H9 (cell line): Measurements from ENCODE around the gene YEATS4. TPM values are rescaled to one million over a fixed set of nuclear protein-coding genes. Genes with fewer than 3 reads are reported as not detected.

Experiments
- DNase-seq: peaks from one replicate; pipeline ENCODE4 v3.0.0-alpha.2; 2017
- H2AFZ ChIP-seq: one replicate; pipeline ENCODE4 v1.6.1; 2013; ENCODE audit warnings: mild to moderate bottlenecking, low read length, control low read depth, moderate library complexity
- H2AK5ac ChIP-seq: 2 replicates; pipeline ENCODE4 v1.6.1; 2013; ENCODE audit warnings: low read length, control low read depth, mixed read lengths; ENCODE audit not compliant: insufficient read length
- H2BK120ac ChIP-seq: one replicate; pipeline ENCODE4 v1.6.1; 2013; ENCODE audit warnings: low read depth, mild to moderate bottlenecking, low read length, control low read depth, inconsistent platforms; ENCODE audit not compliant: poor library complexity, severe bottlenecking
- H2BK12ac ChIP-seq: 2 replicates; pipeline ENCODE4 v1.6.1; 2013; ENCODE audit warnings: low read length, control low read depth, mixed read lengths, low read depth; ENCODE audit not compliant: insufficient read length
- H2BK15ac ChIP-seq: 2 replicates; pipeline ENCODE4 v1.6.1; 2013; ENCODE audit warnings: low read depth, low read length, control low read depth
- H2BK20ac ChIP-seq: one replicate; pipeline ENCODE4 v1.6.1; 2013; ENCODE audit warnings: low read depth, mild to moderate bottlenecking, low read length, control low read depth, inconsistent platforms; ENCODE audit not compliant: poor library complexity, severe bottlenecking
- H2BK5ac ChIP-seq: 2 replicates; pipeline ENCODE4 v1.6.1; 2013; ENCODE audit warnings: low read length, control low read depth, mixed read lengths; ENCODE audit not compliant: insufficient read length
- H3K14ac ChIP-seq: 2 replicates; pipeline ENCODE4 v1.6.1; 2013; ENCODE audit warnings: low read length, control low read depth; ENCODE audit not compliant: insufficient read depth
- H3K18ac ChIP-seq: 2 replicates; pipeline ENCODE4 v1.6.1; 2013; ENCODE audit warnings: low read depth, mild to moderate bottlenecking, mixed read lengths, low read length, control low read depth; ENCODE audit not compliant: insufficient read length
- H3K23ac ChIP-seq: 2 replicates; pipeline ENCODE4 v1.6.1; 2013; ENCODE audit warnings: low read length, control low read depth, mixed read lengths, low read depth; ENCODE audit not compliant: insufficient read length
- H3K23me2 ChIP-seq: 2 replicates; pipeline ENCODE4 v1.6.1; 2013; ENCODE audit warnings: low read depth, mild to moderate bottlenecking, mixed read lengths, low read length, control low read depth; ENCODE audit not compliant: insufficient read length, poor library complexity, severe bottlenecking
- H3K27ac ChIP-seq: 2 replicates; pipeline ENCODE4 v1.5.1; 2013; ENCODE audit warnings: low read length, control low read depth, mixed read lengths, low read depth; ENCODE audit not compliant: insufficient read length
- H3K27me3 ChIP-seq: 2 replicates; pipeline ENCODE4 v1.6.1; 2013; ENCODE audit warnings: low read length, control low read depth, inconsistent platforms; ENCODE audit not compliant: insufficient read depth
- H3K4ac ChIP-seq: 2 replicates; pipeline ENCODE4 v1.6.1; 2013; ENCODE audit warnings: low read depth, mild to moderate bottlenecking, control low read depth, inconsistent platforms, low read length, moderate library complexity
- H3K4me1 ChIP-seq: 2 replicates; pipeline ENCODE4 v1.6.1; 2013; ENCODE audit warnings: low read length, control low read depth, inconsistent platforms; ENCODE audit not compliant: insufficient read depth
- H3K4me2 ChIP-seq: 2 replicates; pipeline ENCODE4 v1.6.1; 2013; ENCODE audit warnings: low read length, control low read depth, mixed read lengths; ENCODE audit not compliant: insufficient read length, insufficient read depth
- H3K56ac ChIP-seq: 2 replicates; pipeline ENCODE4 v1.6.1; 2013; ENCODE audit warnings: low read depth, mild to moderate bottlenecking, mixed read lengths, low read length, control low read depth; ENCODE audit not compliant: insufficient read length
- H3K79me1 ChIP-seq: 2 replicates; pipeline ENCODE4 v1.6.1; 2013; ENCODE audit warnings: low read depth, mild to moderate bottlenecking, moderate library complexity, low read length, control low read depth, inconsistent platforms; ENCODE audit not compliant: insufficient read depth, poor library complexity, severe bottlenecking
- H3K79me2 ChIP-seq: 2 replicates; pipeline ENCODE4 v1.6.1; 2013; ENCODE audit warnings: low read length, control low read depth, inconsistent platforms; ENCODE audit not compliant: insufficient read depth
- H3K9ac ChIP-seq: 2 replicates; pipeline ENCODE4 v1.6.1; 2013; ENCODE audit warnings: low read length, control low read depth, mixed read lengths; ENCODE audit not compliant: insufficient read length; ENCODE audit errors: extremely low read depth
- H3K9me3 ChIP-seq: one replicate; pipeline ENCODE4 v1.6.1; 2013; ENCODE audit warnings: low read depth, low read length, inconsistent platforms; ENCODE audit not compliant: control insufficient read depth
- H3T11ph ChIP-seq: one replicate; pipeline ENCODE4 v1.6.1; 2013; ENCODE audit warnings: mild to moderate bottlenecking, low read length, control low read depth, inconsistent platforms
- H4K20me1 ChIP-seq: one replicate; pipeline ENCODE4 v1.6.1; 2013; ENCODE audit not compliant: control insufficient read depth, insufficient read length, insufficient read depth
- H4K5ac ChIP-seq: 2 replicates; pipeline ENCODE4 v1.6.1; 2013; ENCODE audit warnings: low read depth, mild to moderate bottlenecking, mixed read lengths, low read length, control low read depth; ENCODE audit not compliant: insufficient read length
- H4K8ac ChIP-seq: replicated peaks from 2 replicates; pipeline ENCODE4 v1.6.1; 2013; ENCODE audit warnings: low read length, control low read depth, mixed read lengths, low read depth; ENCODE audit not compliant: insufficient read length
- H4K91ac ChIP-seq: 2 replicates; pipeline ENCODE4 v1.6.1; 2013; ENCODE audit warnings: low read depth, mild to moderate bottlenecking, moderate library complexity, mixed read lengths, low read length, control low read depth; ENCODE audit not compliant: insufficient read length
- H3K27ac Mint-ChIP-seq, 3 experiments: 2 replicates in 2 of 3; 3 replicates in 1 of 3; pipeline ENCODE4 v1.8.0; 2020 to 2021; ENCODE audit warnings: mixed read lengths in 3 of 3, mild to moderate bottlenecking in 1 of 3, moderate library complexity in 1 of 3
- H3K27me3 Mint-ChIP-seq: 2 replicates; pipeline ENCODE4 v1.8.0; 2021; ENCODE audit warnings: low read depth, mild to moderate bottlenecking, moderate library complexity, mixed read lengths
- H3K36me3 Mint-ChIP-seq, 3 experiments: 2 replicates in 2 of 3; 3 replicates in 1 of 3; pipeline ENCODE4 v1.8.0; 2020 to 2021; ENCODE audit warnings: low read depth in 3 of 3, mixed read lengths in 3 of 3; ENCODE audit not compliant: insufficient read depth in 1 of 3
- H3K4me1 Mint-ChIP-seq, 2 experiments: 2 replicates each; pipeline ENCODE4 v1.8.0; 2020; ENCODE audit warnings: mixed read lengths in 2 of 2
- H3K4me3 Mint-ChIP-seq, 2 experiments: 2 replicates in 1 of 2; 3 replicates in 1 of 2; pipeline ENCODE4 v1.8.0; 2020 to 2021; ENCODE audit warnings: mild to moderate bottlenecking in 2 of 2, mixed read lengths in 2 of 2, moderate library complexity in 1 of 2
- H3K9me3 Mint-ChIP-seq, 2 experiments: 2 replicates in 1 of 2; 3 replicates in 1 of 2; pipeline ENCODE4 v1.8.0; 2020; ENCODE audit warnings: mild to moderate bottlenecking in 2 of 2, mixed read lengths in 2 of 2, moderate library complexity in 1 of 2
- WGBS: extraction: QIAGEN DNeasy Blood & Tissue Kit; methylation state at CpG from one replicate; pipeline ENCODE4 v1.1.7; 2013; ENCODE audit warnings: missing lambda C conversion rate, low lambda C conversion rate, mixed read lengths; ENCODE audit not compliant: insufficient read length; ENCODE audit errors: extremely low coverage; 5-methylcytosine and 5-hydroxymethylcytosine counted together
- total RNA-seq: library from RNA; stranded (reverse); gene quantifications from 2 replicates; pipeline ENCODE4 v1.2.1, GENCODE V29; 2021
- TF ChIP-seq, protein P1 (sequence below): fragments of 200-600 bp; sonication (generic); conservative IDR thresholded peaks from 3 replicates; pipeline ENCODE4 v1.8.0; 2021; ENCODE audit warnings: antibody characterized with exemption, mild to moderate bottlenecking

The YEATS4 gene
- total RNA-seq, 1 experiment from 2014 or later: 35.6 TPM

DNA sequence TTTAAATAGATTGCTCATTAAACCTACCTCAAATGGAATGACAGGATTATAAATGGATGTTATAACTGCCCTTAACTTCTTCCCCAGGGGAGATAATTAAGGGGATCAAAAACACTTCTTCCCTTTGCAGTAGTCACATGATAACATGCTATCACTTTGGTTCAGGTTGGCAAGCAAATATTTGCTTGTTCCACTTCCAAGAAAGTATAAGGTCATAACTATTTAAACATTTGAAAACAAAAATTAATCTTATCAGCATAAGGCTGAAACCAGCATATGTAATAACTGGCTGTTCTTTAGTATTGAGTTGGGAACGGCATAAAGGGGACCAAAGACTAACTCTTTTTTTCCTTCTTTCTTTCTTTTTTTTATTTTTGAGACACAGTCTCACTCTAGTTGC, 13.8 kb upstream of the YEATS4 start:
- Histone ChIP-seq H3K23me2 (no peaks in the 10 kb centered on the region), H3K56ac (no peak overlapping the region), H2AK5ac (no peak overlapping the region), H2BK20ac (no peak overlapping the region), H3K79me1 (no peaks in the 10 kb centered on the region), H3K27ac (no peak overlapping the region), H3K23ac (no peak overlapping the region), H3K4ac (no peak overlapping the region), H3K14ac (no peak overlapping the region), H3K9me3 (no peaks in the 10 kb centered on the region), H2BK12ac (no peak overlapping the region), H2BK120ac (no peak overlapping the region), H2BK15ac (no peak overlapping the region), H2BK5ac (no peak overlapping the region), H3K4me1 (no peaks in the 10 kb centered on the region), H2AFZ (no peak overlapping the region), H4K8ac (no peak overlapping the region), H4K20me1 (no peaks in the 10 kb centered on the region), H4K5ac (no peak overlapping the region), H3K9ac (no peak overlapping the region), H4K91ac (no peak overlapping the region), H3K79me2 (no peaks in the 10 kb centered on the region), H3T11ph (no peak overlapping the region), H3K4me2 (no peak overlapping the region), H3K18ac (no peak overlapping the region), H3K27me3 (no peaks in the 10 kb centered on the region)
- WGBS: no CpG with 5 or more reads among the region's 1 CpG
- H3K4me1 Mint-ChIP-seq: peaks cover 1 to 5% of the 10 kb centered on the region in 2 experiments; a peak in 3 of 4 replicates
- DNase-seq: no peak
- no peak overlapping the region for H3K4me3 Mint-ChIP-seq
- TF ChIP-seq, protein P1, sequence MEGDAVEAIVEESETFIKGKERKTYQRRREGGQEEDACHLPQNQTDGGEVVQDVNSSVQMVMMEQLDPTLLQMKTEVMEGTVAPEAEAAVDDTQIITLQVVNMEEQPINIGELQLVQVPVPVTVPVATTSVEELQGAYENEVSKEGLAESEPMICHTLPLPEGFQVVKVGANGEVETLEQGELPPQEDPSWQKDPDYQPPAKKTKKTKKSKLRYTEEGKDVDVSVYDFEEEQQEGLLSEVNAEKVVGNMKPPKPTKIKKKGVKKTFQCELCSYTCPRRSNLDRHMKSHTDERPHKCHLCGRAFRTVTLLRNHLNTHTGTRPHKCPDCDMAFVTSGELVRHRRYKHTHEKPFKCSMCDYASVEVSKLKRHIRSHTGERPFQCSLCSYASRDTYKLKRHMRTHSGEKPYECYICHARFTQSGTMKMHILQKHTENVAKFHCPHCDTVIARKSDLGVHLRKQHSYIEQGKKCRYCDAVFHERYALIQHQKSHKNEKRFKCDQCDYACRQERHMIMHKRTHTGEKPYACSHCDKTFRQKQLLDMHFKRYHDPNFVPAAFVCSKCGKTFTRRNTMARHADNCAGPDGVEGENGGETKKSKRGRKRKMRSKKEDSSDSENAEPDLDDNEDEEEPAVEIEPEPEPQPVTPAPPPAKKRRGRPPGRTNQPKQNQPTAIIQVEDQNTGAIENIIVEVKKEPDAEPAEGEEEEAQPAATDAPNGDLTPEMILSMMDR: no peak
- no peaks in the 10 kb centered on the region for H3K36me3 Mint-ChIP-seq
- H3K9me3 Mint-ChIP-seq: no peaks in the 10 kb centered on the region
- no peaks in the 10 kb centered on the region for H3K27me3 Mint-ChIP-seq
- no peak overlapping the region for H3K27ac Mint-ChIP-seq
